Skeletal muscle tissue (tissue), 4 donors: ENCODE data around the gene PNMA6E. TPM values are rescaled to one million over a fixed set of nuclear protein-coding genes. Genes with fewer than 3 reads are reported as not detected.

Experiments used
- H3K27ac ChIP-seq: one replicate; pipeline ENCODE4 v1.7.0; 2013; ENCODE audit warnings: mild to moderate bottlenecking, low read depth, low read length, inconsistent platforms
- H3K27me3 ChIP-seq, 3 donors: one replicate each; pipeline ENCODE4 v1.7.0; 2013; ENCODE audit warnings: low read length in 3 of 3; ENCODE audit not compliant: control insufficient read depth in 3 of 3, insufficient read depth in 3 of 3
- H3K36me3 ChIP-seq, 3 donors: one replicate each; pipeline ENCODE4 v1.7.0; 2013; ENCODE audit warnings: low read length in 3 of 3; ENCODE audit not compliant: control insufficient read depth in 3 of 3, insufficient read depth in 3 of 3
- H3K4me1 ChIP-seq, 3 donors: one replicate each; pipeline ENCODE4 v1.7.0; 2013; ENCODE audit warnings: low read length in 3 of 3, mild to moderate bottlenecking in 3 of 3; ENCODE audit not compliant: control insufficient read depth in 3 of 3, insufficient read depth in 3 of 3
- H3K4me3 ChIP-seq, 3 donors: one replicate each; pipeline ENCODE4 v1.7.0; 2013; ENCODE audit warnings: low read length in 3 of 3
- H3K9ac ChIP-seq, 3 donors: one replicate each; pipeline ENCODE4 v1.7.0; 2013; ENCODE audit warnings: low read length in 3 of 3, mild to moderate bottlenecking in 3 of 3, moderate library complexity in 2 of 3, low read depth in 1 of 3
- H3K9me3 ChIP-seq, 3 donors: one replicate each; pipeline ENCODE4 v1.7.0; 2013; ENCODE audit warnings: low read length in 3 of 3; ENCODE audit not compliant: control insufficient read depth in 3 of 3
- total RNA-seq: library from RNA; depleted of rRNA; stranded (reverse); fragments of >200 nt; gene quantifications from one replicate; pipeline ENCODE4 v1.2.3, GENCODE V29; 2014
- donor health status: Osteomylitis.

The PNMA6E gene
- not detected for total RNA-seq

GRCh38 chrX:153401133-153401764 is at the start of gene PNMA6E:
PNMA6E (minus strand) TSS chrX:153401350; CDS start chrX:153398849, 2,501 bp downstream.
- Histone ChIP-seq H3K36me3 (no peaks in the 10 kb centered on the region), H3K4me1 (no peaks in the 10 kb centered on the region), H3K27me3 (no peaks in the 10 kb centered on the region), H3K9me3 (no peaks in the 10 kb centered on the region), H3K4me3 (no peak within 1 kb of the TSS), H3K9ac (no peak within 1 kb of the TSS), H3K27ac (no peak within 1 kb of the TSS)

DNA sequence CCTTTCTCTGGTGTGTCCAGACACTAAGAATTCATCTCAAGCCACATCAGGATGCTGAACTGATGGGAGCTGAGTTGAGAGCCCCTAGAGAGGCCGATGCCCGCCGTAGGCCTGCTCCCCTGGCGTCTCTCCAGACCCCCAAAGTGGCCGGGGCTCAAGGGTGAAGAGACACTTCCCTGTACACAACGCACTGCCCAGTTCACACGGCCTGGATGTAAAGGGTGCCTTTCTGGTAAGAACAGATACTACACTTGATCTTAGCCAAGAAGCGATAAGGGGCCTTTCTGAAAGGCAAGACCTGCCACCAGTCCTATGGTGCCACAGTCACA is 49.8 kb upstream of the PNMA6E start:
- Histone ChIP-seq H3K27ac (no peak overlapping the region), H3K27me3 (no peaks in the 10 kb centered on the region), H3K9me3 (no peaks in the 10 kb centered on the region), H3K36me3 (peaks cover 0 to 5% (median 2%) of the 10 kb centered on the region in 3 donors), H3K4me1 (peaks cover 0 to 5% (median under 1%) of the 10 kb centered on the region in 3 donors), H3K4me3 (no peak overlapping the region), H3K9ac (no peak overlapping the region)

DNA sequence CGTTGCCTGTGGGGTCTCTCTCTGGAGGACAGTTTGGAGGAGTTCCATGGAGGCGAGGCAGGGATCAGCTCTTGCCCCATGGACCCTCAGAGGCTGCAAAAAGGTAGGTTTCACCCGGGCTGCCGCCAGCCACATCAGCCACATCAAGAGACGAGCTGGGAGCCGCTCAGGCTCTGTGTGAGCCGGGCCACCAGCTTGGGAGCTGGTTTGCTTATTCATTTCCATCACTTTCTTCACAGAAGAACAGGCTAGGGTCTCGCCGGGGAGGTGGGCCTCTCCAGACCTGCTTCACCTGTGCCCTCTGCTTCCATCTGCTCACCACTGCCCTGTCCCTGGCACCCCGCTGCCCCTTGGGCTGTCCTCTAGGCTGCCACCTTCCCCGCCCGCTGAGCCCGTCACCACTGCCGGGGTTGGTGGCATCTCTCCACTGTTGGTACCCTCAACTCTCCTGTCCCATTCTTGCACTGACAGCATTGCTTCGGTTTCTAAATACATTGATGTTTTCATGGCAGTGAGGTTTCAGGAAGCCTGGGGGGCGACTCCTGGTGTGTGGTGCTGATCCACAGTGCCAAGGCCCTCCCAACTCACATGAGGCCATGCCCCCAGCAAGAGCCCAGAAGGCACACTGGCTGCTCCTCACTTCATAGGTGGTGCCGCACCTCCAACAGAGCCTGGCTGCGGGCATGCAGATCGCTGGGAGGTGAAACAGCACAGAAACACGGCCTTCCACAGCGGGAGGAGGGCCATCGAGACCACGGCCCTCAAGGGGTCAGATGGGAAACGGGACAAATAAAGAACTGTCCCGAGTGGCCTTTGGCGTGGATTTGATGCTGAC is 49.2 kb upstream of the PNMA6E start:
- no peaks in the 10 kb centered on the region for H3K9me3 ChIP-seq
- H3K4me1 ChIP-seq = no peaks in the 10 kb centered on the region
- H3K27ac ChIP-seq = no peak overlapping the region
- no peak overlapping the region for H3K4me3 ChIP-seq
- H3K9ac ChIP-seq = no peak overlapping the region
- H3K36me3 ChIP-seq = peaks cover 0 to 5% (median 2%) of the 10 kb centered on the region in 3 donors
- H3K27me3 ChIP-seq = no peaks in the 10 kb centered on the region

- Histone ChIP-seq H3K4me3 (no peak overlapping the region), H3K4me1 (no peaks in the 10 kb centered on the region), H3K27ac (no peak overlapping the region), H3K27me3 (no peaks in the 10 kb centered on the region), H3K9ac (no peak overlapping the region), H3K9me3 (no peaks in the 10 kb centered on the region), H3K36me3 (peaks cover 0 to 5% (median 2%) of the 10 kb centered on the region in 3 donors)
Measured at GRCh38 chrX:153449368-153450113, 48.4 kb upstream of the PNMA6E start.

DNA sequence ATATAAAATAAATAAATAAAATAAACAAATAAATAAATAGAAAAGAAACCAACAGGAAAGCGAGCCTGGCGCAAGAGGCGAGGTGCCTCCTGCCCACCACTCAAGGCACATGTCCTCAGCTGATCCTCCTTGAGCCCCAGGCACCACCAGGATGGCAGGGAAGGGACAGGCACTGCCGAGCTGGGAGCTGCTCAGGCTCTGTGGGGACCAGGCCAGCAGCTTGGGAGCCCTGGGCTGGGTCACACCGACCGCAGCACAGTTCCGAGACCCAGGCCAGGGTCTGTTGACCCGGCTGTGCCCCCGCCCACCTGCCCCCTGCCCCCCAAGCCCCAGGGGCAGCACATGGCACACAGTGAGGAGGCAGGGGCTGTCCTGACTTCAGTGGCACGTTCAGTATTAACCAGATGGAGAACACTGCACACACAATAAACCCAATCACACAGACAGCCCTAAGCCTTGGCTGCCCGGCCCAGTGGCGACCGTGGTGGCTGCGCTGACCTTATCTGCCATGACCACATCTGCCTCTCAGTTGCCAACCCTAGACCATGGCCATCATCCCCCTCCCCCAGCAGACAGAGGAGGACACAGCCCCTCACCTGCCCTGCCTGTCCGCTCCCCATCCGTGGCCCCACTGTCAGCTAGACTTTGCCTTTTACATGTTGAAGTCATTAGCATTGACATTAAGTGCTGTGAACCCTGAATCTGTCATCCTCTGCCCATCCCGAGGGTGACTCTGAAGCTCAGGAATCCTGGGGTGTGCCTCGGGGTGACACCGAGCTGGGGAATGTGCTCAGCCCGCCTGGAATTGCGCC is 47.6 kb upstream of the PNMA6E start:
- Histone ChIP-seq H3K4me1 (no peaks in the 10 kb centered on the region), H3K27me3 (no peaks in the 10 kb centered on the region), H3K9ac (no peak overlapping the region), H3K9me3 (no peaks in the 10 kb centered on the region), H3K27ac (no peak overlapping the region), H3K36me3 (peaks cover 0 to 5% (median 2%) of the 10 kb centered on the region in 3 donors), H3K4me3 (no peak overlapping the region)

DNA sequence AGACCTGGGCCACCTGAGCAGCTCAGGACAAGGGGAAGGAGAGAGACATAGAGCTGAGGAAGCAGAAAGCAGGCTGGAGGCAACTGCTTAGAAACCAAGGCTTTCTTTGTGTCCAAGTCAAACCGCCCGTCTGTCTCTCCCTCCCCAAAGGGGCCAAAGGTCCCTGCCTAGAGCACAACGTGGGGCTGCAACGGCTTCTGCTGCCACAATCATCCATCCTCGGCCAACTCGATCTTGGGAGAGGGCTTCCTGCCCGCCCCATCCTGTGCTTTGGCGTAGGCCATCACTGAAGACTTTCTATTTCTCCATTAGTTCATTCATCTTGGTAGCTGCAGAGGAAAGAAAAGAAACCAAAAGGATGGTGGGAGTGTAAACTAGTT is 46.4 kb upstream of the PNMA6E start:
- no peak overlapping the region for H3K4me3 ChIP-seq
- no peak overlapping the region for H3K27ac ChIP-seq
- H3K4me1 ChIP-seq = no peaks in the 10 kb centered on the region
- peaks cover 0 to 5% (median 2%) of the 10 kb centered on the region in 3 donors for H3K36me3 ChIP-seq
- no peaks in the 10 kb centered on the region for H3K9me3 ChIP-seq
- H3K27me3 ChIP-seq = no peaks in the 10 kb centered on the region
- H3K9ac ChIP-seq = no peak overlapping the region

- Histone ChIP-seq H3K27ac (no peak overlapping the region), H3K9ac (no peak overlapping the region), H3K4me3 (no peak overlapping the region), H3K4me1 (no peaks in the 10 kb centered on the region), H3K27me3 (no peaks in the 10 kb centered on the region), H3K36me3 (peaks cover 0 to 5% (median 2%) of the 10 kb centered on the region in 3 donors), H3K9me3 (no peaks in the 10 kb centered on the region)
Measured at GRCh38 chrX:153446950-153447580, 45.9 kb upstream of the PNMA6E start.

- no peaks in the 10 kb centered on the region for H3K27me3 ChIP-seq
- no peaks in the 10 kb centered on the region for H3K4me1 ChIP-seq
- peaks cover 0 to 5% (median 2%) of the 10 kb centered on the region in 3 donors for H3K36me3 ChIP-seq
- H3K9ac ChIP-seq = no peak overlapping the region
- H3K4me3 ChIP-seq = no peak overlapping the region
- H3K9me3 ChIP-seq = no peaks in the 10 kb centered on the region
- no peak overlapping the region for H3K27ac ChIP-seq
Measured at GRCh38 chrX:153446636-153446936, 45.4 kb upstream of the PNMA6E start.

GRCh38 chrX:153445856-153446635 is 44.9 kb upstream of the PNMA6E start, which contains the start of gene TREX2:
TREX2 (minus strand) TSS chrX:153446056; CDS start chrX:153445430, 626 bp downstream.
- Histone ChIP-seq H3K9ac (no peak within 1 kb of the TSS), H3K27me3 (no peaks in the 10 kb centered on the region), H3K4me3 (no peak within 1 kb of the TSS), H3K36me3 (peaks cover 0 to 5% (median 2%) of the 10 kb centered on the region in 3 donors), H3K27ac (no peak within 1 kb of the TSS), H3K4me1 (no peaks in the 10 kb centered on the region), H3K9me3 (no peaks in the 10 kb centered on the region)
